ENCODE measurements around the gene ALKBH2.

The ALKBH2 gene

GRCh38 chr12:109115404-109115757 lies 22.1 kb upstream of the ALKBH2 start:
- DNase-seq: no peak
- intact Hi-C loops (cut with DNase I): no loop called here

- intact Hi-C loops (cut with DNase I): loop anchor here (5.0 kb wide), 2 partner anchors 38 to 273 kb away; no protein-coding TSS in a partner anchor
- DNase-seq: no peak
These were observed 21.4 kb upstream of the ALKBH2 start for GRCh38 chr12:109114644-109115043.

- intact Hi-C loops (cut with DNase I): loop anchor here (5.0 kb wide), 2 partner anchors 39 to 274 kb away; no protein-coding TSS in a partner anchor
These were observed 20.5 kb upstream of the ALKBH2 start for GRCh38 chr12:109113661-109114321.

GRCh38 chr12:109112720-109113465 lies 19.6 kb upstream of the ALKBH2 start:
- no peak for DNase-seq
- intact Hi-C loops (cut with DNase I): loop anchor here (5.0 kb wide), 2 partner anchors 39 to 274 kb away; no protein-coding TSS in a partner anchor

More at GRCh38 chr12:109113661-109114321, 20.5 kb upstream of the ALKBH2 start:
- DNase-seq: no peak

GRCh38 chr12:109110988-109111495 lies 17.8 kb upstream of the ALKBH2 start:
- peak; percentile 76 to 97 (median 84) for DNase-seq
- intact Hi-C loops (cut with DNase I): loop anchor here (5.0 kb wide), 2 partner anchors 41 to 276 kb away; no protein-coding TSS in a partner anchor

- no peak for DNase-seq
- intact Hi-C loops (cut with DNase I): loop anchor here (5.0 kb wide), 2 partner anchors 42 to 277 kb away; no protein-coding TSS in a partner anchor
These were observed 16.6 kb upstream of the ALKBH2 start for GRCh38 chr12:109109746-109110350.

- DNase-seq: no peak
- intact Hi-C loops (cut with DNase I): no loop called here
These were observed 11.9 kb upstream of the ALKBH2 start for GRCh38 chr12:109105176-109105575.

GRCh38 chr12:109102491-109102890 lies 9.2 kb upstream of the ALKBH2 start:
- intact Hi-C loops (cut with DNase I): no loop called here
- DNase-seq: no peak

- DNase-seq: no peak
- intact Hi-C loops (cut with DNase I): no loop called here
These were observed 7.5 kb upstream of the ALKBH2 start for GRCh38 chr12:109100741-109101140.

GRCh38 chr12:109099431-109100020 lies 6.3 kb upstream of the ALKBH2 start:
- DNase-seq: no peak
- intact Hi-C loops (cut with DNase I): loop anchor here (10.0 kb wide), 1 partner anchor 275 kb away; no protein-coding TSS in a partner anchor

- DNase-seq: no peak
- intact Hi-C loops (cut with DNase I): loop anchor here (10.0 kb wide), 1 partner anchor 274 kb away; no protein-coding TSS in a partner anchor
These were observed 5.4 kb upstream of the ALKBH2 start for GRCh38 chr12:109098651-109099050.

- intact Hi-C loops (cut with DNase I): loop anchor here (10.0 kb wide), 1 partner anchor 273 kb away; no protein-coding TSS in a partner anchor
These were observed 4.9 kb upstream of the ALKBH2 start for GRCh38 chr12:109098183-109098604.

GRCh38 chr12:109097435-109098182 lies 4.3 kb upstream of the ALKBH2 start, which contains the start of gene UNG:
Gene UNG (plus strand): TSS chr12:109097597. CDS start chr12:109097680, 83 bp downstream.
- DNase-seq: peak; percentile 91 to 99 (median 98)
- intact Hi-C loops (cut with DNase I): loop anchor here (10.0 kb wide), 1 partner anchor 273 kb away; no protein-coding TSS in a partner anchor

More at GRCh38 chr12:109098183-109098604, 4.9 kb upstream of the ALKBH2 start:
- no peak for DNase-seq

GRCh38 chr12:109097140-109097434 lies 3.8 kb upstream of the ALKBH2 start:
- intact Hi-C loops (cut with DNase I): loop anchor here (10.0 kb wide), 1 partner anchor 272 kb away; no protein-coding TSS in a partner anchor

GRCh38 chr12:109092497-109093021 lies 713 bp downstream of the ALKBH2 start:
- DNase-seq: no peak
- intact Hi-C loops (cut with DNase I): loop anchor here (1.0 to 10.0 kb wide), 6 partner anchors 38 to 530 kb away; partner anchors contain the start of genes ISCU, SART3 and SVOP

More at GRCh38 chr12:109097140-109097434, 3.8 kb upstream of the ALKBH2 start:
- no peak for DNase-seq

GRCh38 chr12:109089683-109090082 lies 3.6 kb downstream of the ALKBH2 start:
- DNase-seq: no peak
- intact Hi-C loops (cut with DNase I): loop anchor here (5.0 to 10.0 kb wide), 3 partner anchors 137 to 527 kb away; partner anchors contain the start of genes ISCU and SART3

- no peak for DNase-seq
- intact Hi-C loops (cut with DNase I): no loop called here
These were observed 4.5 kb downstream of the ALKBH2 start for GRCh38 chr12:109088818-109089217.

GRCh38 chr12:109087250-109087649 lies 6.0 kb downstream of the ALKBH2 start:
- no peak for DNase-seq
- intact Hi-C loops (cut with DNase I): no loop called here

GRCh38 chr12:109085590-109085989 lies 7.7 kb downstream of the ALKBH2 start:
- no peak for DNase-seq
- intact Hi-C loops (cut with DNase I): no loop called here
